ENCODE results near the gene ATAD3A. TPM values are rescaled to one million over a fixed set of nuclear protein-coding genes. Genes with fewer than 3 reads are reported as not detected.
A peak's percentile ranks its signal among the peaks of the same experiment; 100 is the strongest.

The ATAD3A gene
- total and polyA plus RNA-seq, 9 of the 15 experiments (the other 6 are each of a cell fraction or from before 2014, with no cell fraction given), result 0.10 to 173 (median 36.7) TPM

DNA sequence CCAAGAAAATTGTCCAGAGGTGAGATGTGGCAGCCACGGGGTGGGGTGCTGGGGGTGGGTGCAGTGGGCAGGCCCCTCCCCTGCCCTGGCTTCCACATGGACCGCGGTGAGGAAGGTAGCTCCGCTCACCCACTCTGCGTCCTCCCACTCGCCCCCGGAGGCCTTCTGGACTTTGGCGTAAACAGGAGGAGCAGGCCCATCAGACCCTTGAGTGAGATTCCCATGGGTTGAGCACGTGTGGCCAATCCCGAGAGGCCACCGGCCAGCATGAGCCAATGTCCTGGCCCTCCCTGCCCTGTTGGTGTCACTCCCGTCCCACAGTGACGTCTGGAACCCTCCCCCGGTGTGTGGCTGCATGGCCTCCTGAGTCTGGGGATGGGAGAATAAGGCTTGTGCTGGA, 36.6 kb downstream of the ATAD3A start:
- ChIA-PET CTCF (ENCODE audit: low intra/inter-chr PET ratio) (no interaction called here), POLR2A (no interaction called here)
- peaks cover 0 to 40% of the 10 kb centered on the region in 2 experiments; a peak in 2 of 5 replicates for H3K4me1 ChIP-seq (replicated peaks in 1 of 2; ENCODE audit: control insufficient read depth in 2 of 2, insufficient read depth in 2 of 2, low read length in 2 of 2)
- H3K79me2 ChIP-seq (ENCODE audit: control insufficient read depth, insufficient read depth, low read length), result peaks cover 34% of the 10 kb centered on the region
- 88% methylated on average over 9 of the region's 14 CpGs for WGBS (ENCODE audit: insufficient coverage, low coverage, missing lambda C conversion rate)
- H3K9me1 ChIP-seq (ENCODE audit: control insufficient read depth, insufficient read depth, low read length), result peaks cover 7% of the 10 kb centered on the region
- intact Hi-C loops (cut with micrococcal nuclease), result no loop called here
- FAIRE-seq (no peak), ATAC-seq (peak; percentile 34), DNase-seq (ENCODE audit: extremely low read depth in 1 of 4, low spot score in 3 of 4) (no peak)
- no peak overlapping the region for H3K4me2 ChIP-seq (ENCODE audit: insufficient read depth, low read length)
- H3K9me3 ChIP-seq (replicated peaks; ENCODE audit: control insufficient read depth, insufficient read depth, low read depth, low read length), result no peaks in the 10 kb centered on the region
- BruUV-seq (replicated peaks), result no TSS peak
- H4K20me1 ChIP-seq (replicated peaks; ENCODE audit: control insufficient read depth, insufficient read depth, low read length), result peaks cover 16% of the 10 kb centered on the region
- no peaks in the 10 kb centered on the region for H3K27me3 ChIP-seq (ENCODE audit: control insufficient read depth in 2 of 2, insufficient read depth in 2 of 2, low read length in 2 of 2)
- no peak overlapping the region for H3K27ac ChIP-seq (ENCODE audit: extremely low read depth, low read depth, low read length)
- peak overlapping the region in 1 of 2 experiments; percentile 47; a peak in 1 of 4 replicates for H3K9ac ChIP-seq (ENCODE audit: insufficient read depth in 1 of 2, low read depth in 2 of 2, low read length in 2 of 2)
- H2AFZ ChIP-seq (ENCODE audit: low read depth, low read length), result no peak overlapping the region
- peaks cover 61% of the 10 kb centered on the region; the same call in 2 of the 3 replicates for H3K36me3 ChIP-seq (ENCODE audit: control insufficient read depth, insufficient read depth, low read length)
- TF ChIP-seq, protein P1, sequence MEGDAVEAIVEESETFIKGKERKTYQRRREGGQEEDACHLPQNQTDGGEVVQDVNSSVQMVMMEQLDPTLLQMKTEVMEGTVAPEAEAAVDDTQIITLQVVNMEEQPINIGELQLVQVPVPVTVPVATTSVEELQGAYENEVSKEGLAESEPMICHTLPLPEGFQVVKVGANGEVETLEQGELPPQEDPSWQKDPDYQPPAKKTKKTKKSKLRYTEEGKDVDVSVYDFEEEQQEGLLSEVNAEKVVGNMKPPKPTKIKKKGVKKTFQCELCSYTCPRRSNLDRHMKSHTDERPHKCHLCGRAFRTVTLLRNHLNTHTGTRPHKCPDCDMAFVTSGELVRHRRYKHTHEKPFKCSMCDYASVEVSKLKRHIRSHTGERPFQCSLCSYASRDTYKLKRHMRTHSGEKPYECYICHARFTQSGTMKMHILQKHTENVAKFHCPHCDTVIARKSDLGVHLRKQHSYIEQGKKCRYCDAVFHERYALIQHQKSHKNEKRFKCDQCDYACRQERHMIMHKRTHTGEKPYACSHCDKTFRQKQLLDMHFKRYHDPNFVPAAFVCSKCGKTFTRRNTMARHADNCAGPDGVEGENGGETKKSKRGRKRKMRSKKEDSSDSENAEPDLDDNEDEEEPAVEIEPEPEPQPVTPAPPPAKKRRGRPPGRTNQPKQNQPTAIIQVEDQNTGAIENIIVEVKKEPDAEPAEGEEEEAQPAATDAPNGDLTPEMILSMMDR (IDR thresholded peaks at IDR 0.05 in 2 of 3, conservative IDR thresholded peaks at IDR 0.05 in 1 of 3; ENCODE audit: insufficient read depth in 2 of 3, low read depth in 1 of 3, low read length in 3 of 3), result peak in 1 of 3 experiments; percentile 26; a peak in 2 of 6 replicates
- TF ChIP-seq FOXK1 (CRISPR knock-in tag; IDR thresholded peaks at IDR 0.05; ENCODE audit: borderline replicate concordance), result no peak
- H3K4me3 ChIP-seq, result no peak overlapping the region
- in situ Hi-C loops (cut with MboI), result no loop called here

DNA sequence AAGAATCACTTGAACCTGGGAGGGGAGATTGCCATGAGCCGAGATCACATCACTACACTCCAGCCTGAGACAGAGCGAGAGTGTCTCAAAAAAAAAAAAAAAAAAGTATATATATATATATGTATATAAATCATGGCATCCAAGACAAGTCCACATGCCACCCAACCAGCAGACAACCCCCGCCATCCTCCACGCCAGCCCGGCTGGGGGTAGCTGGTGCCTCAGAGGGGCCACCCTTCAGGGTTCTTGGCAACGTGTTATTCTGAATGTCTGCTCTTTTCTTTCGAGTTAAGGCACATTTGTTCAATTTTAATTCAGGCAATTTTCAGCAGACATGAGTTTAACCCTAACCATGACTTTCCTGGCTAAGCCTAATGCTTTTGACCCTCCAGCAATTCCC, 38.1 kb downstream of the ATAD3A start:
- CTCF ChIA-PET (ENCODE audit: low intra/inter-chr PET ratio), result interaction anchor here (0.5 kb wide), 1 partner anchor 201 kb away, joined by 3 read pairs; the partner anchor contains the start of gene DVL1
- Histone ChIP-seq H3K9me3 (replicated peaks; ENCODE audit: control insufficient read depth, insufficient read depth, low read depth, low read length) (no peaks in the 10 kb centered on the region), H3K79me2 (ENCODE audit: control insufficient read depth, insufficient read depth, low read length) (peaks cover 46% of the 10 kb centered on the region), H3K9me1 (ENCODE audit: control insufficient read depth, insufficient read depth, low read length) (peaks cover 7% of the 10 kb centered on the region), H2AFZ (ENCODE audit: low read depth, low read length) (no peak overlapping the region), H4K20me1 (replicated peaks; ENCODE audit: control insufficient read depth, insufficient read depth, low read length) (peaks cover 23% of the 10 kb centered on the region), H3K4me1 (replicated peaks in 1 of 2; ENCODE audit: control insufficient read depth in 2 of 2, insufficient read depth in 2 of 2, low read length in 2 of 2) (peaks cover 0 to 45% of the 10 kb centered on the region in 2 experiments; a peak in 2 of 5 replicates), H3K36me3 (ENCODE audit: control insufficient read depth, insufficient read depth, low read length) (peaks cover 57% of the 10 kb centered on the region; the same call in 2 of the 3 replicates), H3K27me3 (ENCODE audit: control insufficient read depth in 2 of 2, insufficient read depth in 2 of 2, low read length in 2 of 2) (no peaks in the 10 kb centered on the region), H3K4me2 (ENCODE audit: insufficient read depth, low read length) (no peak overlapping the region), H3K4me3 (no peak overlapping the region), H3K9ac (ENCODE audit: insufficient read depth in 1 of 2, low read depth in 2 of 2, low read length in 2 of 2) (peak overlapping the region in 1 of 2 experiments; percentile 67; a peak in 1 of 4 replicates), H3K27ac (ENCODE audit: extremely low read depth, low read depth, low read length) (no peak overlapping the region)
- intact Hi-C loops (cut with micrococcal nuclease), result no loop called here
- POLR2A ChIA-PET, result no interaction called here
- whole genome bisulfite sequencing (ENCODE audit: insufficient coverage, low coverage, missing lambda C conversion rate), result 93% methylated on average over 7 of the region's 7 CpGs
- FAIRE-seq (no peak), DNase-seq (ENCODE audit: extremely low read depth in 1 of 4, low spot score in 3 of 4) (no peak), ATAC-seq (no peak)
- BruUV-seq (replicated peaks), result no TSS peak
- in situ Hi-C loops (cut with MboI), result no loop called here
- no peak for TF ChIP-seq SIX5 (IDR thresholded peaks at IDR 0.05; ENCODE audit: borderline replicate concordance in 1 of 2, insufficient read depth in 1 of 2, low read depth in 1 of 2, low read length in 2 of 2)
- TF ChIP-seq, protein P2, sequence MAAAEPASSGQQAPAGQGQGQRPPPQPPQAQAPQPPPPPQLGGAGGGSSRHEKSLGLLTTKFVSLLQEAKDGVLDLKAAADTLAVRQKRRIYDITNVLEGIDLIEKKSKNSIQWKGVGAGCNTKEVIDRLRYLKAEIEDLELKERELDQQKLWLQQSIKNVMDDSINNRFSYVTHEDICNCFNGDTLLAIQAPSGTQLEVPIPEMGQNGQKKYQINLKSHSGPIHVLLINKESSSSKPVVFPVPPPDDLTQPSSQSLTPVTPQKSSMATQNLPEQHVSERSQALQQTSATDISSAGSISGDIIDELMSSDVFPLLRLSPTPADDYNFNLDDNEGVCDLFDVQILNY (CRISPR knock-in tag; IDR thresholded peaks at IDR 0.05), result no peak
- TF ChIP-seq, protein P3, sequence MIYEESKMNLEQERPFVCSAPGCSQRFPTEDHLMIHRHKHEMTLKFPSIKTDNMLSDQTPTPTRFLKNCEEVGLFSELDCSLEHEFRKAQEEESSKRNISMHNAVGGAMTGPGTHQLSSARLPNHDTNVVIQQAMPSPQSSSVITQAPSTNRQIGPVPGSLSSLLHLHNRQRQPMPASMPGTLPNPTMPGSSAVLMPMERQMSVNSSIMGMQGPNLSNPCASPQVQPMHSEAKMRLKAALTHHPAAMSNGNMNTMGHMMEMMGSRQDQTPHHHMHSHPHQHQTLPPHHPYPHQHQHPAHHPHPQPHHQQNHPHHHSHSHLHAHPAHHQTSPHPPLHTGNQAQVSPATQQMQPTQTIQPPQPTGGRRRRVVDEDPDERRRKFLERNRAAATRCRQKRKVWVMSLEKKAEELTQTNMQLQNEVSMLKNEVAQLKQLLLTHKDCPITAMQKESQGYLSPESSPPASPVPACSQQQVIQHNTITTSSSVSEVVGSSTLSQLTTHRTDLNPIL (CRISPR knock-in tag; IDR thresholded peaks at IDR 0.05), result no peak
- TF ChIP-seq EZH2 (IDR thresholded peaks at IDR 0.05; ENCODE audit: borderline replicate concordance, low read depth, low read length), result no peak
- no peak for TF ChIP-seq ZNF444 (CRISPR knock-in tag; IDR thresholded peaks at IDR 0.05)
- no peak for TF ChIP-seq POLR2AphosphoS5 (IDR thresholded peaks at IDR 0.05; ENCODE audit: control insufficient read depth, insufficient read depth, low read depth, low read length)
- TF ChIP-seq, protein P4, sequence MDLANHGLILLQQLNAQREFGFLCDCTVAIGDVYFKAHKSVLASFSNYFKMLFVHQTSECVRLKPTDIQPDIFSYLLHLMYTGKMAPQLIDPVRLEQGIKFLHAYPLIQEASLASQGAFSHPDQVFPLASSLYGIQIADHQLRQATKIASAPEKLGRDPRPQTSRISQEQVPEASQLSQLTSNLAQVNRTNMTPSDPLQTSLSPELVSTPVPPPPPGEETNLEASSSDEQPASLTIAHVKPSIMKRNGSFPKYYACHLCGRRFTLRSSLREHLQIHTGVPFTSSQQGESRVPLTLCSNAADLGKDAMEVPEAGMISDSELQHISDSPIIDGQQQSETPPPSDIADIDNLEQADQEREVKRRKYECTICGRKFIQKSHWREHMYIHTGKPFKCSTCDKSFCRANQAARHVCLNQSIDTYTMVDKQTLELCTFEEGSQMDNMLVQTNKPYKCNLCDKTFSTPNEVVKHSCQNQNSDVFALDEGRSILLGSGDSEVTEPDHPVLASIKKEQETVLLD (IDR thresholded peaks at IDR 0.05), result no peak

Measured in K562 (cell line).